ENCODE results near the gene MTF2. TPM values are rescaled to one million over a fixed set of nuclear protein-coding genes. Genes with fewer than 3 reads are reported as not detected.

The MTF2 gene
- total RNA-seq, 6 experiments from 2014 or later: 12.5 to 17.1 (median 14.0) TPM

DNA sequence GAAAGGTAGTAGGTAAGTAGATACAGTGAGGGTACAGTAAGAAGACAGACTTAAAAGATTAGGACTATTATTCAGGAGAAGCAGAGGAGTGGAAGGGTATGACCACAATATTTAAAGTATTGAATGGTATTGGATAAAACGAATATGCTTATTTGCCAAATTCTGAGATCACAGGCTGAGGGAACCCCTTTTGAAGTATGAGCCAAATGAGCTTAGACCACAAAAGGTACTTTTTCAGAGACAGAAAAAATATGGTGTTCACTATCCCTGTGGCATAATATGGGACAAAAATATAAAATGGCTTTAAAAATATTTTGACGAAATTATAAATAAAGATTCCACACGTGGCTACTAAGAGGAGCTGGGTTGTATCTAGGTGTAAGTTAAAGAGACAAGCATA, 880 bp upstream of the MTF2 start:
- Mint-ChIP-seq H3K9me3 (no peaks in the 10 kb centered on the region), H3K36me3 (ENCODE audit: low read depth) (0 out of 2 replicates have a peak, but pooled peaks cover 1% of the 10 kb centered on the region), H3K4me1 (ENCODE audit: low read depth) (peaks cover 36% of the 10 kb centered on the region), H3K27ac (peak overlapping the region; percentile 91), H3K4me3 (peak overlapping the region; percentile 97), H3K27me3 (ENCODE audit: insufficient read depth) (peaks cover 3% of the 10 kb centered on the region; the same call in 1 of the 2 replicates)
- TF ChIP-seq, protein P1, sequence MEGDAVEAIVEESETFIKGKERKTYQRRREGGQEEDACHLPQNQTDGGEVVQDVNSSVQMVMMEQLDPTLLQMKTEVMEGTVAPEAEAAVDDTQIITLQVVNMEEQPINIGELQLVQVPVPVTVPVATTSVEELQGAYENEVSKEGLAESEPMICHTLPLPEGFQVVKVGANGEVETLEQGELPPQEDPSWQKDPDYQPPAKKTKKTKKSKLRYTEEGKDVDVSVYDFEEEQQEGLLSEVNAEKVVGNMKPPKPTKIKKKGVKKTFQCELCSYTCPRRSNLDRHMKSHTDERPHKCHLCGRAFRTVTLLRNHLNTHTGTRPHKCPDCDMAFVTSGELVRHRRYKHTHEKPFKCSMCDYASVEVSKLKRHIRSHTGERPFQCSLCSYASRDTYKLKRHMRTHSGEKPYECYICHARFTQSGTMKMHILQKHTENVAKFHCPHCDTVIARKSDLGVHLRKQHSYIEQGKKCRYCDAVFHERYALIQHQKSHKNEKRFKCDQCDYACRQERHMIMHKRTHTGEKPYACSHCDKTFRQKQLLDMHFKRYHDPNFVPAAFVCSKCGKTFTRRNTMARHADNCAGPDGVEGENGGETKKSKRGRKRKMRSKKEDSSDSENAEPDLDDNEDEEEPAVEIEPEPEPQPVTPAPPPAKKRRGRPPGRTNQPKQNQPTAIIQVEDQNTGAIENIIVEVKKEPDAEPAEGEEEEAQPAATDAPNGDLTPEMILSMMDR (IDR thresholded peaks at IDR 0.05): no peak
- DNase-seq: no peak

DNA sequence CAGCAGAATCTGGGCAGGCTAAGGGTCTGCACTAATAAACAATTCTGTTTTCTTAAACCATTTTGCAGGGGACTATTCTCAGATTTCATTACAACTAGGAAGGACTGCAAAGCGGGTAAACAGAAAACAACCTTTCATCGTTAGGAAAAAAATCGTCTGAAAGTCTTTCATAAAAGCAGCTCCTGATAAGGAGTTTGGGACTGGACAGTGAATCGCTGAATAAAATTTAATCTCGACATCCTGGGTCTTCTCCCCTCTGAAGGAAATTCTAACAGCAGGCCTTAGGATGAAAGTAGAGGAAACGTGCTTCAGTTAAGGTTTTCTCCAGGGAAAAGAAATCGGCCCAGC, 471 bp upstream of the MTF2 start:
- Mint-ChIP-seq H3K4me1 (ENCODE audit: low read depth) (peaks cover 36% of the 10 kb centered on the region), H3K27me3 (ENCODE audit: insufficient read depth) (peaks cover 1% of the 10 kb centered on the region; the same call in 1 of the 2 replicates), H3K27ac (peak overlapping the region; percentile 91), H3K4me3 (peak overlapping the region; percentile 97), H3K36me3 (ENCODE audit: low read depth) (peaks cover 5% of the 10 kb centered on the region; the same call in 1 of the 2 replicates), H3K9me3 (no peaks in the 10 kb centered on the region)
- TF ChIP-seq, protein P1 (IDR thresholded peaks at IDR 0.05): no peak
- no peak for DNase-seq

- TF ChIP-seq, protein P1 (IDR thresholded peaks at IDR 0.05): no peak
- no peaks in the 10 kb centered on the region; the same call in 1 of the 2 replicates for H3K27me3 Mint-ChIP-seq (ENCODE audit: insufficient read depth)
- peak overlapping the region; percentile 91 for H3K27ac Mint-ChIP-seq
- peaks cover 15% of the 10 kb centered on the region; the same call in 1 of the 2 replicates for H3K36me3 Mint-ChIP-seq (ENCODE audit: low read depth)
- no peaks in the 10 kb centered on the region for H3K9me3 Mint-ChIP-seq
- peak overlapping the region; percentile 97 for H3K4me3 Mint-ChIP-seq
- no peak for DNase-seq
- H3K4me1 Mint-ChIP-seq (ENCODE audit: low read depth): peaks cover 36% of the 10 kb centered on the region
Observed at GRCh38 chr1:93079685-93080141, 630 bp downstream of the MTF2 start.

- H3K9me3 Mint-ChIP-seq: no peaks in the 10 kb centered on the region
- TF ChIP-seq, protein P1 (IDR thresholded peaks at IDR 0.05): peak; percentile 71
- H3K4me3 Mint-ChIP-seq: peak overlapping the region; percentile 97
Observed at GRCh38 chr1:93080179-93080823, 1.2 kb downstream of the MTF2 start.

GRCh38 chr1:93081716-93082115, 2.6 kb downstream of the MTF2 start:
- DNase-seq: peak; percentile 72
- H3K9me3 Mint-ChIP-seq: no peaks in the 10 kb centered on the region
- H3K27me3 Mint-ChIP-seq (ENCODE audit: insufficient read depth): no peaks in the 10 kb centered on the region
- H3K27ac Mint-ChIP-seq: peak overlapping the region; percentile 61
- H3K36me3 Mint-ChIP-seq (ENCODE audit: low read depth): peaks cover 19% of the 10 kb centered on the region; the same call in 1 of the 2 replicates
- TF ChIP-seq, protein P1 (IDR thresholded peaks at IDR 0.05): no peak
- H3K4me1 Mint-ChIP-seq (ENCODE audit: low read depth): peaks cover 36% of the 10 kb centered on the region
- H3K4me3 Mint-ChIP-seq: peak overlapping the region; percentile 97

More at GRCh38 chr1:93080179-93080823, 1.2 kb downstream of the MTF2 start:
- Mint-ChIP-seq H3K27ac (peak overlapping the region; percentile 91), H3K27me3 (ENCODE audit: insufficient read depth) (no peaks in the 10 kb centered on the region), H3K36me3 (ENCODE audit: low read depth) (peaks cover 16% of the 10 kb centered on the region; the same call in 1 of the 2 replicates), H3K4me1 (ENCODE audit: low read depth) (peaks cover 36% of the 10 kb centered on the region)
- DNase-seq: peak; percentile 71
